GM18520 (cell line): ENCODE results near the gene TRAPPC10.

ENCODE experiments used
- ATAC-seq: cut with Tn5 transposase; IDR thresholded peaks from one replicate; pipeline ENCODE4 v1.9.1; 2021; ENCODE audit not compliant: unreplicated experiment

Gene TRAPPC10

GRCh38 chr21:43982489-43983078 lies 29.5 kb upstream of the TRAPPC10 start:
- no peak for ATAC-seq

DNA sequence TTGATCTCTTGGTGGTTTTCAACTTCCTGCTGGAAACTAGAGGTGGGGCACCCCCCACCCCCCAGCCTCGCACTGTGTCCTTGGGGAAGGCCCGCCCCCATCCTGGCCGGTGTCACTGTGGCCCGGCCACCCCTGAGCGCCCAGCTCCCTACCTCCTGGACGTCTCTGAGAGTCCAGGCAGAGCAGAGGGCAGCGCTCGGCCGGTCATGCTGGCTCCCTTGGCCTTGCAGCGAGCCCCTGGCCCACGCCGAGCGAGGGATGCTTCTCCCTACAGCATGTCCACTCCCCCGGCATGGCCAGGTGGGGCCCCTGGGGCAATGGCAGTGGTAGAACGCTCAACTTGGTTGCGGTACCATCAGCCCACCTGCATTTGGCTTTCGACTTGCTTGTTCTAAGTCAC lies 28.7 kb upstream of the TRAPPC10 start:
- no peak for ATAC-seq

DNA sequence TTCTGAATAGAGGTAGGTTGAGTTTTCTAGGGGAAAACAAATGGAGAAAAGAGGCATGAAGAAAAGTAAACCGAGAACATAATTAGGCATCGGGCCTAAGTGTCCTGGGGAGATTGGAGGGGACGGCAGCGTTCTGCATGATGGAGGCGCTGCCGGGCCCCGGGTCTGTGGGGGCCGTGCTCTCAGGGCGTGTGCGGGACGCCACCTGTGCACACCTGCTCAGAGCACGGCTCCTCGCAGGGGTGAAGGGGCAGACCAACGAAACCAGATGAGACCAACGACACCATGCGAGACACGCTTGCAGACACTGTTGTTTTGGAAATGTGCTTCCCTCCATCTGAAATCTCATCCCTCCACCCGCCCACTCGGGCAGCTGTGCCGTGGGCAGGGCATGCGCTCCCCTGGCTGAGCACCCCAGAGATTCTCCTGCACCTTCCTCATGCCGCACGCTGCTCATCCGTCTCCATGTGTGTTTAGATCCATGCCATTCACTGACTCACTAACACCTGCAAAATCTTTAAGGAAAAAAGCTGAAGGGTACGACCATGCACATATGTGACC lies 28.2 kb upstream of the TRAPPC10 start:
- no peak for ATAC-seq

GRCh38 chr21:43984905-43985689 lies 27.0 kb upstream of the TRAPPC10 start:
- ATAC-seq, result no peak

- ATAC-seq, result no peak
These were observed 26.3 kb upstream of the TRAPPC10 start for GRCh38 chr21:43985690-43986251.

DNA sequence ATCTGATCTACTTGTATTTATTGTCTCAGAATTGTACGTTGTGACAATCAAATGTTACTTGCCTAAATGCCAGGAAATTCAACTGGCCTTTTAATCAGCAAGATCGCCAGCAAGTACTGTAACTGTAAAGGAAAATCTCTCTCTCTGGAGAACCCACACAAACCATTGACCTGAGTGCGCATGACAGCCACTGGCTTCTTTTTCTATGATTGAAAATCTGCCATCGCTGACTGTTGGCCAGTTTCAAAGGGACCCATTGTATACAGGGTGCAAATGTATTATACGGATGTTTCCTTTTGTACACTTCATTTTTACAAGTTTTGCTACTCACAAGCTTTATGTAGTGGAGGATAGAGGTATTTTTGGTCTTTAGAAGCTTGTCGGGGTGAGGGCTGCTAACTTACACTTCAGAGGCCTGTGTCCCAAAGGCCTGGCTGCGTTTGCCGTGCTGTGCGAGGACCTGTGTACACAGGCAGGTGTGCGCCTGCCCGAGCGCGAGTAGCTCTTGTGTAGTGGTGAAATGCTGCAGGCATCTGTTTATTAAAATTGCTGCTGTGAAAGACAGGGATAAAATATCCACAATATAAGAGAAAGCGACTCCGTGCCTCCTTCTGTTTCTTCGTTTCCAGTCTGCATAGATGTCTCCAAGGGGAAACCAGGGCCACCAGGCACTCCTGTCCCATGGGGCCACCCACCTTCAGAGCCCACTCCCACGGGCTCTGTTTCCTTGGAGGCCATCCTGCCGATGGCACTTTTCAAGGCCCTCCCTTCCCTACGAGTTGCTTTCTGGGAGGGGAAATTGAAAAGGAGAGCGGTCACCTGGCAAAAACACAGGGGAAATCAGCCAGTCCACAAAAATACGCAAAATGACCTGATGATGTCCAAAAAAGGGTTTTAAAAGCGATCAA lies 25.3 kb upstream of the TRAPPC10 start:
- no peak for ATAC-seq

- no peak for ATAC-seq
These were observed 24.6 kb upstream of the TRAPPC10 start for GRCh38 chr21:43987509-43987908.

- ATAC-seq, result no peak
These were observed 24.1 kb upstream of the TRAPPC10 start for GRCh38 chr21:43988016-43988415.

GRCh38 chr21:43988506-43989230 lies 23.4 kb upstream of the TRAPPC10 start:
- no peak for ATAC-seq

- ATAC-seq, result no peak
These were observed 22.7 kb upstream of the TRAPPC10 start for GRCh38 chr21:43989401-43989800.

DNA sequence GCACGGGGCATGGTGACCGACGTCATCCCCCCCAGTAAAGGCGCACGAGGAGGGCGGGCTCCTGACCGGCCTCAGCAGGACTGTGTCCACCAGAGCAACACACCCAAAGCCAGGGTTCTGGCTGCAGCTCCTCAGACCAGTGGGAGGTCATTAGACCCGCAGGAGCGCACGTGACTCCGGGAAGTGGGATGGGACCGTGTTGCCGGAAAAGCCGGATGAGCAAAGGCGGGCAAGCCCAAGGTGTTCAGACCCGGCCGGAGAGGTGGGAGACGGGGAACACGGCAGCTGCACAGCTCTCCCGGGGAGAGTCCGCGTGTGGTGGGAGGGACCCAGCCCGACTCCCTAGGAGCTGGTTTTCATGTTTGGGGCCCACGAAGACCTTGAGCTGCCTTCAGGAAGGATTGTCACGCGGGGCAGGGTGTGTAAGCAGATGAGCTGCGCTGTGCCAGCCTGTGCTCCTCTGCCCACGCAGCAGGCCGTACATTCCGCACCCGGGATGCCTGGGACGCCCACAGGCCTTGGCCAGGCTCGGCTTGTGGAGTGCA lies 20.6 kb upstream of the TRAPPC10 start:
- no peak for ATAC-seq

GRCh38 chr21:43992121-43992520 lies 20.0 kb upstream of the TRAPPC10 start:
- no peak for ATAC-seq

GRCh38 chr21:43993420-43993934 lies 18.6 kb upstream of the TRAPPC10 start:
- no peak for ATAC-seq

DNA sequence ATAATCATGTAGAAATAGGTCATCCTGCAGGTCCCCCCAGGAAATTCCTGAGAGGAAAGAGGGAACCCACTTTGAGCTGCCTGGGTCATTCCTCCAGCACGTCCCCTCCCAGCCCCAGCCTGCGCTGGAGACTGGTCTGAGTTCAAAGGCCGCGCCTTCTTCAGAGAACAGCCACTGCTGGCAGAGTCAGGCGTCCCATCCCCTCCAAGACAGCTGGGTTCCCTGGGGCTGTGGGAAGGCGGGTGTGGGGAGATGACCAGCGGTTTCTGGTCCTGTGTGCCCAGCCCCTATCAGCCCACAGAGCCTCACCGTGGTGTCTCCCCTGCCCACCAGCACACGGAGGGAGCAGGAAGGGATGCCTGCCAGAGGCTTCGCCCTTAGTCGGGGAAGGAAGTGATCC lies 18.0 kb upstream of the TRAPPC10 start:
- no peak for ATAC-seq

DNA sequence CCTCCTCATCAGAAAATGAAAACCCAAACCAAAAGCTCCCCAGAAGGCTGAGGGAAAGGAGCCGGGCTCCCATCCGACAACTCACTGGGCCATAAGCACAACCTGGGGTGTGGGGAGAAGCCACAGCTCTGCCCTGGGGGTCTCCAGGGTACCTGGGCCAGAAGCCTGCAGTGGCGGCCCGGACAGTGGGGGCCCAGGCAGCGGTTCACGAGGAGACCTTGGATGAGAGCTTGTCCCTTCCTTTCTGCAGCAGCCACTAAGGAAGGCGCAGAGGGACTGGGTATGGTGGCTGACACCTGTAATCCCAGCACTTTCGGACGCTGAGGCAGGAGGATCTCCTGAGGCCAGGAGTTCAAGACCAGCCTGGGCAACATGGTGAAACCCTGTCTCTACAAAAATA lies 17.5 kb upstream of the TRAPPC10 start:
- ATAC-seq, result no peak

DNA sequence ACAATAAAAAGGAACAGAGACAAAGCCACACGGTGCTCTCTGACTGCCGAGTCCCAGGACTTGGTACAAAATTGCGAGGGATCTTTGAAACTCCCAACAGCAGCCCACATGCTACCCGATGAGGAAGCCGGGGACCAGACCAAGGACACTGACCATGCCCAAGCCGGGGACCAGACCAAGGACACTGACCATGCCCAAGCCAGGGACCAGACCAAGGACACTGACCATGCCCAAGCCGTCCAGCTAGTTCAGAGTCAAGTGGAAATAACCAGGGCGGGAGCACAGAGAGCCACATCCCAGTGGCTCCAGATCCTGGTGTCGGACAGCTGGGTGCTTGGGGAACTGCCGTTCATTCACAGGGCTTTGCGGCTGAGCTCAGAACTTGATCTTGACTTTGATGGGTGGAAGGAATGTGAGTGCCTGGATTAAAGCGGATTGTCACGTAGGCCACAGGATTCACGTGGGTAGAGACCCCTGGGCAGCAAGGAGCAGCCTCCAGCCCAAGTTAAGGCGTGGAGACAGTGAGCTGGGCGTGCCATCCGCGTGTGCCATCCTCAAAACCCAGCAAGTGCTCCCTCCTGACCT lies 16.5 kb upstream of the TRAPPC10 start:
- no peak for ATAC-seq

DNA sequence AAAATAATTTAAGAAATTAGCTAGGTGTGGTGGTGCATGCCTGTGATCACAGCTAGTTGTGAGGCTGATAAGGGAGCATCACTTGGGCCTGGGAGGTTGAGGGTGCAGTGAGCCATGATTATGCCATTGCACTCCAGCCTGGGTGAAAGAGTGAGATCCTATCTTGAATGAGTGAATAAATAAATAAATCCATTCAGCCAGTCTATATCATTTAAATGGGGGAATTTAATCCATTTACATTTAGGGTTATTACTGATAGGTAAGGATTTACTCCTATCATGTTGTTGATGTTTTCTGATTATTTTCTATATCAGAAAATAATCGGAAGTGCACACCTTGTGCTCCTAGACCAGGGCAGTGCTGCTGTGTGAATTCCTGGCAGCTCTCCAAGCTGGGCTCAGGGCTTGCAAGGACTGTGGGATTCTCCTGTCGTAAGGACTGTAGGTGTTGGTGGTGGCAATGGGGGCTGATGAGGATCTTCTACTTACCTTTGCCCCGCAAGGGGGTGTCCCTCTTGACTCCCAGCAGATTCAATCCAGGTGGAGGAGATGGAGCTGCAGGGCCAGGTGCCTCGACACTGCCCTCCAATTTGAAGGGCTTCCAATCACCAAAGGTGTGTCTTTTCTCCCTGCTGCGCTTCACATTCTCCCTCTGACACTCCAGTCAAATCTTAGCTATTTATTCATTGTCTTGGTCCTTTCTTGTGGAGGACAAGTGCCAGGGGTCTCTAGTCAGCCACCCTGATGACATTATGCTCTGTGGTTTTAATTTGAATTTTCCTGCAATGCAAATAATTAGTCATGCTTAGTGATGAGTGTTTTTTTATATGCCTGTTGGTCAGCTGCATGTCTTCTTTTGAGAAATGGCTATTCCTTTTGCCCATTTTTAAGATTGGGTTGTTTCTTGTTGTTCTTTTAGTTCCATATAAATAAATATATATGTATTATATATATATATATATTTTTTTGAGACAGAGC lies 14.1 kb upstream of the TRAPPC10 start:
- no peak for ATAC-seq

GRCh38 chr21:44000360-44000759 lies 11.7 kb upstream of the TRAPPC10 start:
- ATAC-seq, result no peak
